ENCODE results near the gene AZIN2. TPM values are rescaled to one million over a fixed set of nuclear protein-coding genes. Genes with fewer than 3 reads are reported as not detected.

The AZIN2 gene
- total RNA-seq, 1 donor from 2014 or later = 0.98 TPM

DNA sequence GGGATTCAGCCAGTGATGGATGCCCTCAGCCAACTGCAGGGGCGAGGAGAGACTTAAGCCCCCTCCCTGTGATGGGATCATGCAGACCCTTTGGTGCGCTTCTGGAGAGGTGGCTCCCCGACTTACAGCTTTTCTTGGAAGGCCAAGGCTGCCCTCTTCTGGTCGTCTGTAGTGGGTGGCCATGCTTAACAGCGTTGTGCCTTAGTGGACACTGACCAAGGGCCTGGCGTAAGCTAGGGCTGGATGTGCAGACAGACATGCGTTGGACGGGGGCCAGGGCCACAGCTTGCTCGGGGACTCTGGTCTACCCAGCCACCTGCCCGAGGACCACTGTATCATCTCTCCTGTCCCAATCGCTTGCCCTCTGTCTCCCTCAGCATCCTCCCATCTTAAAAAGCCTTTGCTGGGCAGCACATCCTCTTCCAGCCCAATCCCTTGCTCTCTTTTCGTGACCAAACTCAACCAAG lies 5.5 kb downstream of the AZIN2 start:
- TF ChIP-seq, protein P1, sequence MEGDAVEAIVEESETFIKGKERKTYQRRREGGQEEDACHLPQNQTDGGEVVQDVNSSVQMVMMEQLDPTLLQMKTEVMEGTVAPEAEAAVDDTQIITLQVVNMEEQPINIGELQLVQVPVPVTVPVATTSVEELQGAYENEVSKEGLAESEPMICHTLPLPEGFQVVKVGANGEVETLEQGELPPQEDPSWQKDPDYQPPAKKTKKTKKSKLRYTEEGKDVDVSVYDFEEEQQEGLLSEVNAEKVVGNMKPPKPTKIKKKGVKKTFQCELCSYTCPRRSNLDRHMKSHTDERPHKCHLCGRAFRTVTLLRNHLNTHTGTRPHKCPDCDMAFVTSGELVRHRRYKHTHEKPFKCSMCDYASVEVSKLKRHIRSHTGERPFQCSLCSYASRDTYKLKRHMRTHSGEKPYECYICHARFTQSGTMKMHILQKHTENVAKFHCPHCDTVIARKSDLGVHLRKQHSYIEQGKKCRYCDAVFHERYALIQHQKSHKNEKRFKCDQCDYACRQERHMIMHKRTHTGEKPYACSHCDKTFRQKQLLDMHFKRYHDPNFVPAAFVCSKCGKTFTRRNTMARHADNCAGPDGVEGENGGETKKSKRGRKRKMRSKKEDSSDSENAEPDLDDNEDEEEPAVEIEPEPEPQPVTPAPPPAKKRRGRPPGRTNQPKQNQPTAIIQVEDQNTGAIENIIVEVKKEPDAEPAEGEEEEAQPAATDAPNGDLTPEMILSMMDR (conservative IDR thresholded peaks at IDR 0.05; ENCODE audit: low read depth, low read length) = peak; percentile 87
- no peak overlapping the region for H3K4me3 ChIP-seq (ENCODE audit: low read depth, low read length)

DNA sequence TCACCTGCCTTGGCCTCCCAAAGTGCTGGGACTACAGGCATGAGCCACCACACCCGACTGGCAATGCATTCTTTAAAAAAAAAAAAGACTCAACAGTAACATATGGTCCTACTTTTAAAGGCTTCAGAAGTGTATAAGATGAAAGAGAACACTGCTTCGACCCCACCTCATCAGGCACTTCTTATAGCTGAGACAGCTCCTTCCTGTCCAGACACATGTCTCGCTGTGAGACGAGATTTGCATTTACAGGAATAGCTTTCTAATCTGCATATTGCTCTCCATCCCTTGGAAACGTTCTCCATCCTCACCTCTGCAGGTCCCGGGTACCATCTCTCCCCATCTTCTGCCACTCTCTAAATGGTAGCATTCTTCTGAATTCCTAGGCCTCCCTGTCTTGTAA lies 6.7 kb downstream of the AZIN2 start:
- TF ChIP-seq, protein P1 (conservative IDR thresholded peaks at IDR 0.05; ENCODE audit: low read depth, low read length) = no peak
- DNase-seq (ENCODE audit: low read depth) = no peak
- no peak overlapping the region for H3K4me3 ChIP-seq (ENCODE audit: low read depth, low read length)

More for the DNA sequence above, 5.5 kb downstream of the AZIN2 start:
- DNase-seq (ENCODE audit: low read depth) = no peak

DNA sequence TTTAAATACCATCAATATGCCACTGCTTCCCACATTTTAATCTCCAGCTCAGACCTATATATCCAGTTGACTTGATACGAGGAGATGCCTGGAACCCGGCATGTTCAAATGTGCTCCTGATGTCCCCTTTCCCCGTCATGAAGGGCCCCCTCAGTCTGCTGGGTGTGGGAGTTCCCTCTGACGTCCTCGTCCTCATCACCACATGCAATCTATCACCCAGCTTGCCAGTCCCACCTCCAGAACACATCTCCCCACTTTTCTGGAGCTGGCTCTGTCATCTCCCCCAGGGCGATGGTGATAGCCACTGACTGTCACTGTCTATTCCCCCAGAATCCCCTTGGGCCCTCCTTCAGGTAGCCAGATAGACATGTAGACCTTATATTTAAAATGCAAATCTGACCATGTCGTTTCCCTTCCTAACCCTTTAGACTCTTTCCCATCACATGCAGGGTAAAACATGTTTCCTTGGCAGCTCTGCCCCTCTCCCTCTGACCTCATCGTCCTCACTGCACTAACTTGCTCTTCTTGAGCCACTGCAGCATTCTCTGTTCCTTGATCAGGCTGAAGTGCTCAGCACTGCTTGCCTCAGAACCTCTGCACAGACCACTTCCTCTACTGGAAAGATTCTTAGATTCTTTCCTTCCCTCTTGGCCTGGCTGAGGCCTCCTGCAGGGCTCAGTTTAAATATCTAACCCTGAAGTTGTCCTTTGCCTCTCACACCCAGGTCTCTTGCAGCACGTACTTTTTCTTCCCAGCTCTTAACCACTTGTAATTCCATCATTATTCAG lies 7.4 kb downstream of the AZIN2 start:
- TF ChIP-seq, protein P1 (conservative IDR thresholded peaks at IDR 0.05; ENCODE audit: low read depth, low read length) = no peak
- no peak overlapping the region for H3K4me3 ChIP-seq (ENCODE audit: low read depth, low read length)
- no peak for DNase-seq (ENCODE audit: low read depth)

DNA sequence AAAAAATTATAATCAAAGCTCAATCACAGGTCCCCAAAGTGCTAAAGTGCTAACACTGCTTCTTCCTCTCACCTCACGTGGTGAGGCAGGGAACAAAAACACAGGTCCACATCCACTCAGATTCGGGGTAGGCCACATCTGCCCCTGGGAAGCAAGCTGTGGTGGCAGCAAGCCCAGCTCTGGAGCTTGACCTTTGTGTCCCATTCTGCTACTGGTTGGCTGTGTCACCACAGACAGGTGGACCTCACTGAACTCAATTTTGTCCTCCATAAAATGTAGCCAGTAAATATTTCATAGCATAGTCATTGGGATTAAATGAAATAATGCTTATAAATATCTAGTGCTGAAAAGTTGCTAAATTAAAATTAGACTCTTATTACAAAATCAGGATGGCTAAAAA lies 8.5 kb downstream of the AZIN2 start:
- DNase-seq (ENCODE audit: low read depth) = no peak
- no peak overlapping the region for H3K4me3 ChIP-seq (ENCODE audit: low read depth, low read length)
- TF ChIP-seq, protein P1 (conservative IDR thresholded peaks at IDR 0.05; ENCODE audit: low read depth, low read length) = no peak

DNA sequence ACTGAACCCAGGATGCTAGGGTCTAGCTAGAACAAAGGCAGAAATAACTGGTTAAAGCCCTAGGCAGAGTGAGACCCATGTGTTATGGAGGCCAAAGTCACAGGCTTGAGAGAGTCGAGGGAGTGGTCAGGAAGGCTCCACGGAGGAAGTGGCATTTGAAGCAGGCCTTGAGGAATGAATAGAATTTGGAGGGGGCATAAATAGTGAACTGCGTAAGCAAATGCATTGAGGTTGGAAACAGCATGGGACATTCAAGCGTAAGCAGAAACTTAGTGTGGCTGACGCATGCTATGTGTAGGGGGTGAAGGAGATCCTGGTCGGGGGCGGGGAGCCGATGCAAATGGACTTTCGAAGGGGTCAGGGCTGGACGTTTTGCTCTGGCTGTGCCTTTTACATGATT lies 11.5 kb downstream of the AZIN2 start:
- no peak for DNase-seq (ENCODE audit: low read depth)
- H3K4me3 ChIP-seq (ENCODE audit: low read depth, low read length) = no peak overlapping the region
- TF ChIP-seq, protein P1 (conservative IDR thresholded peaks at IDR 0.05; ENCODE audit: low read depth, low read length) = no peak

DNA sequence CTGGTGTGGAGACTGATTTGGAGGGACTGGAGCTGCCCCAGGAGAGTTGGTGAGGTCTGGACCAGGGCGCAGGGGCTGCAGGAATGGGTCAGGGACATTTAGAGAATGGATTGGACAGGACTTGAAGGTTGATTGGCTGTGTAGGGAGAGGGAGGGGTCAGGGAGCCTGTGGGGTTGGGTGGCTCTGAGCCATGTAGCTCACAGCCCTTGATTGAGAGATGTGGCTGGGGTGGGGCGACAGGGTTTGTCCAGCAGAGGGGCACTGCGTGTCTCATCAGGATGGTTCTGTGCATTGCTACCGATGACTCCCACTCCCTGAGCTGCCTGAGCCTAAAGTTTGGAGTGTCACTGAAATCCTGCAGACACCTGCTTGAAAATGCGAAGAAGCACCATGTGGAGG lies 12.1 kb downstream of the AZIN2 start:
- TF ChIP-seq, protein P1 (conservative IDR thresholded peaks at IDR 0.05; ENCODE audit: low read depth, low read length) = no peak
- no peak for DNase-seq (ENCODE audit: low read depth)
- H3K4me3 ChIP-seq (ENCODE audit: low read depth, low read length) = no peak overlapping the region

DNA sequence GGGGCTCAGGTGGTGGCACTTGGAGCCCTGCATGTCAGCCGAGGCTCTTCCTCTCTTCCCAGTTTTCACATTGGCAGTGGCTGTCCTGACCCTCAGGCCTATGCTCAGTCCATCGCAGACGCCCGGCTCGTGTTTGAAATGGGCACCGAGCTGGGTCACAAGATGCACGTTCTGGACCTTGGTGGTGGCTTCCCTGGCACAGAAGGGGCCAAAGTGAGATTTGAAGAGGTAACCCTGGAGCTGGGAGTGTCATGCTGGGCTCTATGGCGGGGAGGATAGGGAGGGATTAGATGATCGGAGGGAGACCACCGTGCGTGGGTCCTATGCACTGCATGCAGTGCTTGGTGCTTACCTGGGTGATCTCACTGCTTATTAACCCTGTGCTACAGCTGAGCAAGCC lies 13.5 kb downstream of the AZIN2 start:
- H3K4me3 ChIP-seq (ENCODE audit: low read depth, low read length) = no peak overlapping the region
- no peak for DNase-seq (ENCODE audit: low read depth)
- TF ChIP-seq, protein P1 (conservative IDR thresholded peaks at IDR 0.05; ENCODE audit: low read depth, low read length) = no peak

All from epithelial cell of proximal tubule (primary cell).